Ectodermal cell (in vitro differentiated cells): Measurements from ENCODE around the gene PRRX2.

Experiments
- H3K27ac ChIP-seq: 2 replicates; pipeline ENCODE4 v1.7.0; 2013; ENCODE audit warnings: mild to moderate bottlenecking, low read depth, low read length; ENCODE audit not compliant: insufficient read depth, poor library complexity, severe bottlenecking
- H3K27me3 ChIP-seq: 2 replicates; pipeline ENCODE4 v1.7.0; 2013; ENCODE audit warnings: mild to moderate bottlenecking, low read length; ENCODE audit not compliant: insufficient read depth, control insufficient read depth, poor library complexity, severe bottlenecking
- H3K36me3 ChIP-seq: one replicate; pipeline ENCODE4 v1.7.0; 2013; ENCODE audit warnings: low read length; ENCODE audit not compliant: control insufficient read depth, insufficient read depth
- H3K4me1 ChIP-seq: one replicate; pipeline ENCODE4 v1.7.0; 2013; ENCODE audit warnings: low read length; ENCODE audit not compliant: control insufficient read depth, insufficient read depth
- H3K4me3 ChIP-seq: 2 replicates; pipeline ENCODE4 v1.7.0; 2013; ENCODE audit warnings: low read depth, low read length, control low read depth; ENCODE audit not compliant: insufficient read depth
- H3K9me3 ChIP-seq: 2 replicates; pipeline ENCODE4 v1.7.0; 2013; ENCODE audit warnings: mild to moderate bottlenecking, low read length, moderate library complexity; ENCODE audit not compliant: control insufficient read depth
- WGBS, 2 experiments: methylation state at CpG; one replicate each; pipeline ENCODE4 v1.1.7; 2013; ENCODE audit warnings: missing lambda C conversion rate in 2 of 2; 5-methylcytosine and 5-hydroxymethylcytosine counted together

PRRX2 gene

DNA sequence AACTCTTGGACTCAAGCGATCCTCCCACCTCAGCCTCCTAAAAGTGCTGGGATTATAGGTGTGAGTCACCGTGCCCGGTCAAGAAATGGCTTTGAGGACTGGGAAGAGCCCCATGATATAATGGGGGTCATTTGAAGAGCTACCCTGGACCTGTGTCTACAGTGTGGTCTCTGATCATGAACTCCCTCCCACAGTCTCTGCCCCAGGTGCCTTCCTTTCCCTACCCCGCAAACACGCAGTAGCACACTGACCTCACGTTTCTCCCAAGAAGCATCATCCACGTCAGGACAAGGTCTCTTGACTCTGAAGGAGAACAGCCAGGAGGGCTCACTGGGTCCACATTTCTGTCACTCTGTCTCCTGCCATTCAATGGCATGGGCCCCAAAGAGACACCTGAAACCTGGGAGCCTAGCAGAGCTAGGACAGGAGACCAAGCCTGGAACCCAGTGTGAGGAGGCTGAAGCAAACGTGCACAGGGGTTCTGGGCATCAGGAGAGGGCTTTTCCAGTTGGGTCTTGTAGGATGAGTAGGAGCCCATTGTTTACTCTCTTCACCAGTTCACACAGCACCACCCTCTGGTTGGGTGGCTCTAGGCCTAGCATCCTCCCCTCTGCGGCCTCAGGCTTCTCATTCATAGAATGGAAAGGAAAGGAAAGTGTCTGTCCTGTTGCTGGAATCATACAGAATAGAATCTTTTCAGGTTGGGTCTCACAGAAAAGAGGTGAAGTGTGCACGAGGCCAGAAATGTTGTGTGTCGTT is 23.0 kb downstream of the PRRX2 start:
- no peaks in the 10 kb centered on the region for H3K27me3 ChIP-seq
- H3K36me3 ChIP-seq: no peaks in the 10 kb centered on the region
- H3K4me1 ChIP-seq: no peaks in the 10 kb centered on the region
- no peak overlapping the region for H3K4me3 ChIP-seq
- H3K27ac ChIP-seq: no peak overlapping the region
- WGBS, 2 experiments: 92 to 93% methylated on average over 11 of the region's 11 CpGs
- no peaks in the 10 kb centered on the region for H3K9me3 ChIP-seq

DNA sequence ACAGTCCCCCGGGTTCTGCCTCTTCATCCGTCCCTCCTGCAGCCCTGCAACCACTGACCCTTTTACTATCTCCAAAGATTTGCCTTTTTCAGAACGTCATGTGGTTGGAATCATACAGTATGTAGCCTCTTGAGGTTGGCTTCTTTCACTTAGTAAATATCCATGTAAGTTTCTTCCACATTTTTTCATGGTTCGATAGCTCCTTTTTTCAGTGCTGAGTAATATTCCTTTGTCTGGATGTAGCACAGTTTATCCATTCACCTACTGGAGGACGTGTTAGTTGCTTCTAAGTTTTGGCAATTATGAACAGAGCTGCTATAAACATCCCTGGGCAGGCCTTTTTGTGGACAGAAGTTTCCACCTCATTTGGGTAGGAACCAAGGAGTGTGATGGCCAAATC is 27.1 kb downstream of the PRRX2 start:
- no peaks in the 10 kb centered on the region for H3K36me3 ChIP-seq
- no peaks in the 10 kb centered on the region for H3K9me3 ChIP-seq
- no peak overlapping the region for H3K27ac ChIP-seq
- peaks cover 4% of the 10 kb centered on the region for H3K4me1 ChIP-seq
- H3K27me3 ChIP-seq: peaks cover 21% of the 10 kb centered on the region
- no peak overlapping the region for H3K4me3 ChIP-seq
- WGBS, 2 experiments: 88 to 95% methylated on average over 5 of the region's 5 CpGs

GRCh38 chr9:129693741-129694140 is 28.3 kb downstream of the PRRX2 start:
- no peak overlapping the region for H3K27ac ChIP-seq
- H3K4me1 ChIP-seq: peaks cover 4% of the 10 kb centered on the region
- WGBS, 2 experiments: 87 to 89% methylated on average over 8 of the region's 8 CpGs
- H3K9me3 ChIP-seq: no peaks in the 10 kb centered on the region
- H3K4me3 ChIP-seq: no peak overlapping the region
- no peaks in the 10 kb centered on the region for H3K36me3 ChIP-seq
- peaks cover 25% of the 10 kb centered on the region for H3K27me3 ChIP-seq

- 87 to 90% methylated on average over 11 of the region's 11 CpGs for WGBS, 2 experiments
- peaks cover 4% of the 10 kb centered on the region for H3K4me1 ChIP-seq
- H3K27me3 ChIP-seq: peaks cover 25% of the 10 kb centered on the region
- H3K36me3 ChIP-seq: no peaks in the 10 kb centered on the region
- H3K4me3 ChIP-seq: no peak overlapping the region
- H3K9me3 ChIP-seq: no peaks in the 10 kb centered on the region
- no peak overlapping the region for H3K27ac ChIP-seq
Measured at GRCh38 chr9:129694243-129694646, 28.8 kb downstream of the PRRX2 start.

- H3K27ac ChIP-seq: no peak overlapping the region
- WGBS, 2 experiments: 76 to 84% methylated on average over 2 to 3 of the region's 3 CpGs
- no peaks in the 10 kb centered on the region for H3K36me3 ChIP-seq
- H3K4me1 ChIP-seq: peaks cover 4% of the 10 kb centered on the region
- H3K27me3 ChIP-seq: peaks cover 25% of the 10 kb centered on the region
- no peaks in the 10 kb centered on the region for H3K9me3 ChIP-seq
- no peak overlapping the region for H3K4me3 ChIP-seq
Measured at GRCh38 chr9:129695870-129696269, 30.4 kb downstream of the PRRX2 start.

DNA sequence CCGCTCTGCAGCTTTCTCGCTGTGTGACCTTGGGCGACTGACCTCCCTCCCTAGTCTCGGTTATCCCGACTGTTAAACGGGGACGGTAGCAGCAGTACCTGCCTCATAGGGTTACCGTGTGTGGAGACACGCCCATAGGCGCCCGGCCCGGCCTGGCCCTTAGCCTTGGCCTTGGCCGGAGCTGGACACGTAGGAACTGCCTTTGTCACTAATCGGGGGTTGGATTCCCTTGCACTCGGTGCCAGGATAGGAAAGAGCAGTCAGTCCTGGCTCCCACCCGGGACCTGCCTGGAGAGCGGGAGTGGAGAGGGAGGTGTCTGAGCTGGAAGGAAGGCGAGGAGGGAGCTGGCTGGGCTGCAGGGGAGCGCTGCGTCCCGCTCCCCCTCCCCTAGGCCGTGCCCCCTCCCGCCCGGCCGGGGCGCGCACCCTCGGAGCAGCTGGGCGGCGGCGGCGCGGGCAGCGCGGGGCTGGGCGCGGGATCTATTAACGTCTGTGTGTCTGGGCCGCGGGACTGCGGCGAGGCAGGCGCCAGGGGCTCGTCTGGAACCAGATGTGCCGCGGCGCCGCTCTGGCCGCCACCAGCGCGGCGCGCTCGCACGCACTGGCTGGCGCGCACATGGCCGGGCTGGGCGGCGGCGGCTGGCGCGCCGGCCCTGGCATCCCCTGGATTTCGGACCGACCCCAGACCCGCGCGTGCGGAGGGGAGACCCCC is 31.7 kb downstream of the PRRX2 start:
- Histone ChIP-seq H3K36me3 (no peaks in the 10 kb centered on the region), H3K4me3 (peak overlapping the region; percentile 32), H3K27me3 (peaks cover 25% of the 10 kb centered on the region), H3K9me3 (no peaks in the 10 kb centered on the region), H3K27ac (no peak overlapping the region), H3K4me1 (peaks cover 4% of the 10 kb centered on the region)
- WGBS, 2 experiments: 4 to 5% methylated on average over 71 of the region's 71 CpGs

- no peak overlapping the region for H3K27ac ChIP-seq
- no peaks in the 10 kb centered on the region for H3K36me3 ChIP-seq
- peaks cover 4% of the 10 kb centered on the region for H3K4me1 ChIP-seq
- H3K9me3 ChIP-seq: no peaks in the 10 kb centered on the region
- peaks cover 25% of the 10 kb centered on the region for H3K27me3 ChIP-seq
- H3K4me3 ChIP-seq: peak overlapping the region; percentile 32
- WGBS, 2 experiments: 13 to 16% methylated on average over 24 to 25 of the region's 25 CpGs
Measured at GRCh38 chr9:129697656-129698253, 32.3 kb downstream of the PRRX2 start.

GRCh38 chr9:129698254-129698757 is 32.9 kb downstream of the PRRX2 start:
- H3K4me3 ChIP-seq: no peak overlapping the region
- no peak overlapping the region for H3K27ac ChIP-seq
- H3K9me3 ChIP-seq: no peaks in the 10 kb centered on the region
- H3K36me3 ChIP-seq: no peaks in the 10 kb centered on the region
- WGBS, 2 experiments: 83 to 86% methylated on average over 16 of the region's 17 CpGs
- peaks cover 4% of the 10 kb centered on the region for H3K4me1 ChIP-seq
- peaks cover 25% of the 10 kb centered on the region for H3K27me3 ChIP-seq

- H3K4me1 ChIP-seq: peaks cover 4% of the 10 kb centered on the region
- H3K27ac ChIP-seq: no peak overlapping the region
- H3K4me3 ChIP-seq: no peak overlapping the region
- no peaks in the 10 kb centered on the region for H3K9me3 ChIP-seq
- 88 to 93% methylated on average over 11 of the region's 11 CpGs for WGBS, 2 experiments
- H3K36me3 ChIP-seq: no peaks in the 10 kb centered on the region
- peaks cover 19% of the 10 kb centered on the region for H3K27me3 ChIP-seq
Measured at GRCh38 chr9:129701054-129701453, 35.6 kb downstream of the PRRX2 start.

- WGBS, 2 experiments: 92 to 93% methylated on average over 5 of the region's 5 CpGs
- Histone ChIP-seq H3K4me3 (no peak overlapping the region), H3K27ac (no peak overlapping the region), H3K36me3 (no peaks in the 10 kb centered on the region), H3K9me3 (no peaks in the 10 kb centered on the region), H3K4me1 (peaks cover 4% of the 10 kb centered on the region), H3K27me3 (peaks cover 14% of the 10 kb centered on the region)
Measured at GRCh38 chr9:129701549-129701948, 36.1 kb downstream of the PRRX2 start.
